Activated CD8-positive, alpha-beta memory T cell treated with anti-CD3 and anti-CD28 coated beads, Interleukin-2, amount 50 U/mL, for 24 hours (primary cell): Measurements from ENCODE around the gene WDR77.

ENCODE experiments used
- DNase-seq: peaks from one replicate; pipeline ENCODE4 v3.0.0-alpha.2; 2020; ENCODE audit errors: extremely low read depth

WDR77 gene

GRCh38 chr1:111448918-111449702 lies at the start of gene WDR77, which contains the start of gene ATP5PB:
Gene WDR77, minus strand, starts transcription at chr1:111449256. Its CDS starts 87 bp downstream, at chr1:111449169.
Gene ATP5PB, plus strand, starts transcription at chr1:111449464. Its CDS starts 78 bp downstream, at chr1:111449542.
- peak; percentile 77 for DNase-seq

GRCh38 chr1:111497592-111497991 lies 48.5 kb upstream of the WDR77 start:
- DNase-seq: no peak

- no peak for DNase-seq
Observed at GRCh38 chr1:111496398-111496797, 47.3 kb upstream of the WDR77 start.

GRCh38 chr1:111491070-111491469 lies 42.0 kb upstream of the WDR77 start:
- DNase-seq: no peak

- no peak for DNase-seq
Observed at GRCh38 chr1:111490220-111490619, 41.2 kb upstream of the WDR77 start.

- DNase-seq: no peak
Observed at GRCh38 chr1:111489604-111490003, 40.5 kb upstream of the WDR77 start.

- no peak for DNase-seq
Observed at GRCh38 chr1:111488669-111489068, 39.6 kb upstream of the WDR77 start.

GRCh38 chr1:111487133-111487532 lies 38.1 kb upstream of the WDR77 start:
- no peak for DNase-seq

GRCh38 chr1:111486431-111486830 lies 37.4 kb upstream of the WDR77 start:
- DNase-seq: no peak

- DNase-seq: no peak
Observed at GRCh38 chr1:111484391-111485026, 35.5 kb upstream of the WDR77 start.

GRCh38 chr1:111483876-111484275 lies 34.8 kb upstream of the WDR77 start:
- no peak for DNase-seq

- DNase-seq: no peak
Observed at GRCh38 chr1:111483166-111483565, 34.1 kb upstream of the WDR77 start.

GRCh38 chr1:111481387-111482221 lies 32.5 kb upstream of the WDR77 start:
- no peak for DNase-seq

GRCh38 chr1:111480674-111481073 lies 31.6 kb upstream of the WDR77 start:
- DNase-seq: no peak

- no peak for DNase-seq
Observed at GRCh38 chr1:111476761-111477309, 27.8 kb upstream of the WDR77 start.

GRCh38 chr1:111476214-111476613 lies 27.2 kb upstream of the WDR77 start:
- no peak for DNase-seq

GRCh38 chr1:111475701-111476100 lies 26.6 kb upstream of the WDR77 start:
- no peak for DNase-seq

- no peak for DNase-seq
Observed at GRCh38 chr1:111474521-111474920, 25.5 kb upstream of the WDR77 start.

GRCh38 chr1:111474106-111474505 lies 25.1 kb upstream of the WDR77 start:
- DNase-seq: no peak

GRCh38 chr1:111471538-111471937 lies 22.5 kb upstream of the WDR77 start:
- no peak for DNase-seq

GRCh38 chr1:111471012-111471411 lies 22.0 kb upstream of the WDR77 start:
- peak; percentile 36 for DNase-seq

GRCh38 chr1:111470596-111470995 lies 21.5 kb upstream of the WDR77 start:
- DNase-seq: no peak
